Esophagus muscularis mucosa (tissue), 4 donors: Measurements from ENCODE around the gene PKD1L1. TPM values are rescaled to one million over a fixed set of nuclear protein-coding genes. Genes with fewer than 3 reads are reported as not detected.

Experiments used
- DNase-seq: peaks from one replicate; pipeline ENCODE4 v3.0.0-alpha.2; 2017; ENCODE audit errors: extremely low spot score
- H3K27ac ChIP-seq, 4 donors: fragments of 200-600 bp; sonication (generic); replicated peaks in 1 of 4; 1 replicate in 3 of 4; 2 replicates in 1 of 4; pipeline ENCODE4 v1.5.1; 2016 to 2019; ENCODE audit warnings: mild to moderate bottlenecking in 1 of 4
- H3K27me3 ChIP-seq, 4 donors: fragments of 200-600 bp; sonication (generic); one replicate each; pipeline versions ENCODE4 v1.5.1 to v1.6.0; 2016 to 2019
- H3K36me3 ChIP-seq, 4 donors: fragments of 200-600 bp; sonication (generic); one replicate each; pipeline ENCODE4 v1.5.1; 2016 to 2019
- H3K4me1 ChIP-seq, 4 donors: fragments of 200-600 bp; sonication (generic); one replicate each; pipeline ENCODE4 v1.5.1; 2016 to 2019
- H3K4me3 ChIP-seq, 4 donors: fragments of 200-600 bp; sonication (generic); 1 replicate in 2 of 4; 2 replicates in 2 of 4; pipeline ENCODE4 v1.5.1; 2016 to 2019; ENCODE audit warnings: mild to moderate bottlenecking in 4 of 4, moderate library complexity in 1 of 4
- H3K9me3 ChIP-seq, 4 donors: fragments of 200-600 bp; sonication (generic); 1 replicate in 3 of 4; 2 replicates in 1 of 4; pipeline ENCODE4 v1.5.1; 2016 to 2019
- CTCF ChIP-seq, 3 experiments: fragments of 200-600 bp in 2 of 3; fragments of 450-650 bp in 1 of 3; sonication (generic) in 2 of 3; IDR thresholded peaks; one replicate each; pipeline ENCODE4 v1.5.1; 2017 to 2019; ENCODE audit warnings: antibody characterized with exemption in 3 of 3, mild to moderate bottlenecking in 2 of 3, moderate library complexity in 1 of 3
- EP300 ChIP-seq: sonication (generic); formaldehyde crosslinking; IDR thresholded peaks from one replicate; pipeline ENCODE4 v1.6.1; 2017; ENCODE audit warnings: antibody characterized with exemption
- POLR2A ChIP-seq: fragments of 450-650 bp; IDR thresholded peaks from one replicate; pipeline ENCODE4 v1.6.1; 2017; ENCODE audit warnings: antibody characterized with exemption, moderate library complexity, mild to moderate bottlenecking, low read depth
- POLR2AphosphoS5 ChIP-seq, 2 donors: sonication (generic); formaldehyde crosslinking; IDR thresholded peaks; one replicate each; pipeline ENCODE4 v1.6.1; 2017; ENCODE audit warnings: antibody characterized with exemption in 2 of 2
- WGBS: methylation state at CpG from one replicate; pipeline ENCODE4 v1.1.5; 2018; 5-methylcytosine and 5-hydroxymethylcytosine counted together
- intact Hi-C: fragments of 100-400 bp; cut with DNase I; formaldehyde crosslinking; loops from one replicate; pipeline ENCODE4 v1.15.1; 2023
- total RNA-seq, 4 donors: library from RNA; depleted of rRNA; stranded (reverse); fragments of >200 nt; gene quantifications; one replicate each; pipeline versions ENCODE4 v1.1.0 to v1.2.1, GENCODE V29; 2016

Gene PKD1L1
- total RNA-seq, 4 donors from 2014 or later, result 0.50 to 1.7 (median 0.73) TPM

GRCh38 chr7:47844311-47844710 lies 104.0 kb downstream of the PKD1L1 start:
- Histone ChIP-seq H3K9me3 (no peaks in the 10 kb centered on the region), H3K27me3 (no peaks in the 10 kb centered on the region), H3K4me3 (no peak overlapping the region), H3K27ac (no peak overlapping the region), H3K4me1 (peaks cover 0 to 9% (median 3%) of the 10 kb centered on the region in 4 donors), H3K36me3 (peaks cover 0 to 4% (median 0%) of the 10 kb centered on the region in 4 donors)
- TF ChIP-seq POLR2A, result no peak
- TF ChIP-seq POLR2AphosphoS5 (IDR thresholded peaks at IDR 0.05), result no peak
- no peak for TF ChIP-seq CTCF (IDR thresholded peaks at IDR 0.05)
- TF ChIP-seq EP300, result no peak
- no peak for DNase-seq
- intact Hi-C loops, result no loop called here

GRCh38 chr7:47843291-47843690 lies 105.0 kb downstream of the PKD1L1 start:
- Histone ChIP-seq H3K4me1 (peaks cover 0 to 9% (median 3%) of the 10 kb centered on the region in 4 donors), H3K36me3 (peaks cover 0 to 3% (median 0%) of the 10 kb centered on the region in 4 donors), H3K27ac (no peak overlapping the region), H3K4me3 (no peak overlapping the region), H3K27me3 (no peaks in the 10 kb centered on the region), H3K9me3 (no peaks in the 10 kb centered on the region)
- intact Hi-C loops, result no loop called here
- WGBS, result 91% methylated on average over 2 of the region's 2 CpGs
- no peak for DNase-seq
- TF ChIP-seq POLR2AphosphoS5 (IDR thresholded peaks at IDR 0.05), result no peak
- TF ChIP-seq EP300, result no peak
- TF ChIP-seq CTCF (IDR thresholded peaks at IDR 0.05), result no peak
- TF ChIP-seq POLR2A, result no peak

GRCh38 chr7:47839381-47839780 lies 108.9 kb downstream of the PKD1L1 start:
- intact Hi-C loops, result no loop called here
- Histone ChIP-seq H3K36me3 (no peaks in the 10 kb centered on the region), H3K4me3 (no peak overlapping the region), H3K9me3 (no peaks in the 10 kb centered on the region), H3K27me3 (no peaks in the 10 kb centered on the region), H3K27ac (no peak overlapping the region), H3K4me1 (no peaks in the 10 kb centered on the region)
- WGBS, result 92% methylated on average over 14 of the region's 16 CpGs
- DNase-seq, result no peak
- TF ChIP-seq POLR2AphosphoS5 (IDR thresholded peaks at IDR 0.05) (no peak), EP300 (no peak), CTCF (IDR thresholded peaks at IDR 0.05) (no peak), POLR2A (no peak)

- intact Hi-C loops, result no loop called here
- Histone ChIP-seq H3K27ac (no peak overlapping the region), H3K36me3 (no peaks in the 10 kb centered on the region), H3K4me3 (no peak overlapping the region), H3K9me3 (no peaks in the 10 kb centered on the region), H3K4me1 (no peaks in the 10 kb centered on the region), H3K27me3 (no peaks in the 10 kb centered on the region)
- WGBS, result 86% methylated on average over 8 of the region's 8 CpGs
- TF ChIP-seq POLR2A (no peak), CTCF (IDR thresholded peaks at IDR 0.05) (no peak), POLR2AphosphoS5 (IDR thresholded peaks at IDR 0.05) (no peak), EP300 (no peak)
- DNase-seq, result no peak
Measured at GRCh38 chr7:47837826-47838225, 110.4 kb downstream of the PKD1L1 start.

- no peaks in the 10 kb centered on the region for H3K27me3 ChIP-seq
- no peaks in the 10 kb centered on the region for H3K9me3 ChIP-seq
- DNase-seq, result no peak
- H3K4me1 ChIP-seq, result no peaks in the 10 kb centered on the region
- no peak overlapping the region for H3K27ac ChIP-seq
- intact Hi-C loops, result no loop called here
- TF ChIP-seq POLR2A (no peak), CTCF (IDR thresholded peaks at IDR 0.05) (no peak), POLR2AphosphoS5 (IDR thresholded peaks at IDR 0.05) (no peak), EP300 (no peak)
- no peak overlapping the region for H3K4me3 ChIP-seq
- 85% methylated on average over 18 of the region's 19 CpGs for WGBS
- no peaks in the 10 kb centered on the region for H3K36me3 ChIP-seq
Measured at GRCh38 chr7:47836503-47837202, 111.6 kb downstream of the PKD1L1 start.
